Tibial artery (tissue), 4 donors: ENCODE results near the gene HS6ST2.

Experiments
- DNase-seq, 2 donors: peaks; one replicate each; pipeline ENCODE4 v3.0.0-alpha.2; 2019
- H3K27ac ChIP-seq, 2 donors: fragments of 200-600 bp; sonication (generic) in 1 of 2; 1 replicate in 1 of 2; 2 replicates in 1 of 2; pipeline ENCODE4 v1.5.1; 2018 to 2019; ENCODE audit warnings: mild to moderate bottlenecking in 1 of 2
- H3K27me3 ChIP-seq, 2 donors: fragments of 200-600 bp; sonication (generic) in 1 of 2; one replicate each; pipeline versions ENCODE4 v1.5.1 to v1.6.0; 2016 to 2019
- H3K36me3 ChIP-seq, 3 donors: fragments of 200-600 bp; sonication (generic) in 2 of 3; one replicate each; pipeline ENCODE4 v1.5.1; 2016 to 2019; ENCODE audit warnings: mild to moderate bottlenecking in 2 of 3
- H3K4me1 ChIP-seq, 4 donors: fragments of 200-600 bp; sonication (generic) in 2 of 4; 1 replicate in 3 of 4; 2 replicates in 1 of 4; pipeline ENCODE4 v1.5.1; 2016 to 2019
- H3K4me3 ChIP-seq, 2 donors: fragments of 200-600 bp; sonication (generic) in 1 of 2; 1 replicate in 1 of 2; 2 replicates in 1 of 2; pipeline ENCODE4 v1.5.1; 2018 to 2019; ENCODE audit warnings: mild to moderate bottlenecking in 2 of 2
- H3K9me3 ChIP-seq, 3 donors: fragments of 200-600 bp; sonication (generic) in 1 of 3; one replicate each; pipeline ENCODE4 v1.5.1; 2016 to 2019
- CTCF ChIP-seq, 2 experiments: fragments of 200-600 bp in 1 of 2; fragments of 450-650 bp in 1 of 2; IDR thresholded peaks; one replicate each; pipeline ENCODE4 v1.5.1; 2017 to 2019; ENCODE audit warnings: antibody characterized with exemption in 2 of 2, mild to moderate bottlenecking in 1 of 2, moderate library complexity in 1 of 2
- intact Hi-C: fragments of 100-400 bp; cut with DNase I; formaldehyde crosslinking; loops from one replicate; pipeline ENCODE4 v1.15.0; 2023; ENCODE audit warnings: low total_unique reads

Gene HS6ST2

GRCh38 chrX:132831336-132831973 lies 127.0 kb downstream of the HS6ST2 start:
- intact Hi-C loops: no loop called here
- no peak for TF ChIP-seq CTCF (IDR thresholded peaks at IDR 0.05)
- no peak overlapping the region for H3K4me3 ChIP-seq
- DNase-seq: no peak
- H3K4me1 ChIP-seq: no peaks in the 10 kb centered on the region
- no peaks in the 10 kb centered on the region for H3K36me3 ChIP-seq
- H3K27ac ChIP-seq: no peak overlapping the region
- no peaks in the 10 kb centered on the region for H3K9me3 ChIP-seq
- no peaks in the 10 kb centered on the region for H3K27me3 ChIP-seq

GRCh38 chrX:132822634-132823012 lies 135.8 kb downstream of the HS6ST2 start:
- no peaks in the 10 kb centered on the region for H3K4me1 ChIP-seq
- H3K27ac ChIP-seq: no peak overlapping the region
- intact Hi-C loops: no loop called here
- H3K4me3 ChIP-seq: no peak overlapping the region
- no peaks in the 10 kb centered on the region for H3K36me3 ChIP-seq
- no peaks in the 10 kb centered on the region for H3K9me3 ChIP-seq
- no peaks in the 10 kb centered on the region for H3K27me3 ChIP-seq
- no peak for TF ChIP-seq CTCF (IDR thresholded peaks at IDR 0.05)
- no peak for DNase-seq

GRCh38 chrX:132821974-132822633 lies 136.3 kb downstream of the HS6ST2 start:
- no peaks in the 10 kb centered on the region for H3K9me3 ChIP-seq
- intact Hi-C loops: no loop called here

GRCh38 chrX:132820675-132821074 lies 137.8 kb downstream of the HS6ST2 start:
- no peak for TF ChIP-seq CTCF (IDR thresholded peaks at IDR 0.05)
- intact Hi-C loops: no loop called here
- DNase-seq: no peak

More at GRCh38 chrX:132821974-132822633, 136.3 kb downstream of the HS6ST2 start:
- no peak for DNase-seq
- Histone ChIP-seq H3K4me3 (no peak overlapping the region), H3K4me1 (no peaks in the 10 kb centered on the region), H3K36me3 (no peaks in the 10 kb centered on the region), H3K27ac (no peak overlapping the region), H3K27me3 (no peaks in the 10 kb centered on the region)
- no peak for TF ChIP-seq CTCF (IDR thresholded peaks at IDR 0.05)

GRCh38 chrX:132819711-132820264 lies 138.6 kb downstream of the HS6ST2 start:
- Histone ChIP-seq H3K4me3 (no peak overlapping the region), H3K27me3 (no peaks in the 10 kb centered on the region), H3K36me3 (no peaks in the 10 kb centered on the region), H3K27ac (no peak overlapping the region), H3K9me3 (no peaks in the 10 kb centered on the region), H3K4me1 (no peaks in the 10 kb centered on the region)
- intact Hi-C loops: no loop called here
- TF ChIP-seq CTCF (IDR thresholded peaks at IDR 0.05): no peak
- DNase-seq: no peak

More at GRCh38 chrX:132820675-132821074, 137.8 kb downstream of the HS6ST2 start:
- H3K27ac ChIP-seq: no peak overlapping the region
- no peaks in the 10 kb centered on the region for H3K27me3 ChIP-seq
- H3K9me3 ChIP-seq: no peaks in the 10 kb centered on the region
- no peaks in the 10 kb centered on the region for H3K4me1 ChIP-seq
- no peaks in the 10 kb centered on the region for H3K36me3 ChIP-seq
- no peak overlapping the region for H3K4me3 ChIP-seq
